Sigmoid colon (tissue), 7 donors: ENCODE results near the gene SORCS1. TPM values are rescaled to one million over a fixed set of nuclear protein-coding genes. Genes with fewer than 3 reads are reported as not detected.

Experiments used
- DNase-seq: peaks from one replicate; pipeline ENCODE4 v3.0.0-alpha.2; 2019
- H3K27ac ChIP-seq, 4 donors: fragments of 200-600 bp; sonication (generic); one replicate each; pipeline ENCODE4 v1.5.1; 2016 to 2019; ENCODE audit warnings: mild to moderate bottlenecking in 1 of 4
- H3K27me3 ChIP-seq, 3 donors: fragments of 200-600 bp; sonication (generic); one replicate each; pipeline ENCODE4 v1.5.1; 2019; ENCODE audit warnings: mild to moderate bottlenecking in 1 of 3
- H3K36me3 ChIP-seq, 4 donors: fragments of 200-600 bp; sonication (generic); one replicate each; pipeline ENCODE4 v1.5.1; 2016 to 2019
- H3K4me1 ChIP-seq, 4 donors: fragments of 200-600 bp; sonication (generic); one replicate each; pipeline ENCODE4 v1.5.1; 2017 to 2019
- H3K4me3 ChIP-seq, 4 donors: fragments of 200-600 bp; sonication (generic); one replicate each; pipeline ENCODE4 v1.5.1; 2017 to 2019; ENCODE audit warnings: mild to moderate bottlenecking in 2 of 4, moderate library complexity in 1 of 4
- H3K9me3 ChIP-seq, 4 donors: fragments of 200-600 bp in 3 of 4; sonication (generic) in 3 of 4; one replicate each; pipeline versions ENCODE4 v1.5.1 to v1.6.1; 2013 to 2019
- EP300 ChIP-seq, 4 donors: sonication (generic); formaldehyde crosslinking; IDR thresholded peaks; one replicate each; pipeline ENCODE4 v1.6.1; 2017; ENCODE audit warnings: antibody characterized with exemption in 4 of 4
- POLR2A ChIP-seq, 2 donors: fragments of 450-650 bp; IDR thresholded peaks; one replicate each; pipeline ENCODE4 v1.6.1; 2016; ENCODE audit warnings: antibody characterized with exemption in 2 of 2, mild to moderate bottlenecking in 2 of 2, moderate library complexity in 2 of 2
- POLR2AphosphoS5 ChIP-seq, 4 donors: sonication (generic); formaldehyde crosslinking; IDR thresholded peaks; one replicate each; pipeline ENCODE4 v1.6.1; 2017; ENCODE audit warnings: antibody characterized with exemption in 4 of 4
- WGBS, 2 donors: extraction: QIAGEN DNeasy Blood & Tissue Kit; methylation state at CpG; one replicate each; pipeline ENCODE4 v1.1.7; 2013; 5-methylcytosine and 5-hydroxymethylcytosine counted together
- intact Hi-C: fragments of 100-400 bp; cut with DNase I; formaldehyde crosslinking; loops from one replicate; pipeline ENCODE4 v1.15.1; 2023
- polyA plus RNA-seq, 3 donors: library from polyadenylated mRNA; stranded (reverse); fragments of 200-250 nt; gene quantifications; one replicate each; pipeline ENCODE4 v1.2.3, GENCODE V29; 2013
- total RNA-seq, 4 donors: library from RNA; depleted of rRNA; stranded (reverse); fragments of >200 nt; gene quantifications; one replicate each; pipeline ENCODE4 v1.1.0, GENCODE V29; 2016
- TF ChIP-seq, protein P1 (sequence below), 4 experiments: fragments of 450-650 bp in 3 of 4; fragments of 200-600 bp in 1 of 4; IDR thresholded peaks; one replicate each; pipeline ENCODE4 v1.5.1; 2016 to 2019; ENCODE audit warnings: antibody characterized with exemption in 4 of 4, mild to moderate bottlenecking in 3 of 4, moderate library complexity in 2 of 4
- donor health status: healthy with polysubstance abuse.
- donor health status: Bipolar disorder and iron deficiency.
- donor health status: healthy.

SORCS1 gene
- total and polyA plus RNA-seq, 7 donors = 2.5 to 18.3 (median 8.7) TPM; not detected in 1

GRCh38 chr10:107129000-107129399 is 35.5 kb downstream of the SORCS1 start:
- H3K4me3 ChIP-seq = no peak overlapping the region
- H3K36me3 ChIP-seq = no peaks in the 10 kb centered on the region
- DNase-seq = no peak
- no peaks in the 10 kb centered on the region for H3K9me3 ChIP-seq
- no peaks in the 10 kb centered on the region for H3K27me3 ChIP-seq
- H3K27ac ChIP-seq = no peak overlapping the region
- no peaks in the 10 kb centered on the region for H3K4me1 ChIP-seq
- TF ChIP-seq EP300 (IDR thresholded peaks at IDR 0.05) (no peak), POLR2A (IDR thresholded peaks at IDR 0.05) (no peak)
- TF ChIP-seq, protein P1, sequence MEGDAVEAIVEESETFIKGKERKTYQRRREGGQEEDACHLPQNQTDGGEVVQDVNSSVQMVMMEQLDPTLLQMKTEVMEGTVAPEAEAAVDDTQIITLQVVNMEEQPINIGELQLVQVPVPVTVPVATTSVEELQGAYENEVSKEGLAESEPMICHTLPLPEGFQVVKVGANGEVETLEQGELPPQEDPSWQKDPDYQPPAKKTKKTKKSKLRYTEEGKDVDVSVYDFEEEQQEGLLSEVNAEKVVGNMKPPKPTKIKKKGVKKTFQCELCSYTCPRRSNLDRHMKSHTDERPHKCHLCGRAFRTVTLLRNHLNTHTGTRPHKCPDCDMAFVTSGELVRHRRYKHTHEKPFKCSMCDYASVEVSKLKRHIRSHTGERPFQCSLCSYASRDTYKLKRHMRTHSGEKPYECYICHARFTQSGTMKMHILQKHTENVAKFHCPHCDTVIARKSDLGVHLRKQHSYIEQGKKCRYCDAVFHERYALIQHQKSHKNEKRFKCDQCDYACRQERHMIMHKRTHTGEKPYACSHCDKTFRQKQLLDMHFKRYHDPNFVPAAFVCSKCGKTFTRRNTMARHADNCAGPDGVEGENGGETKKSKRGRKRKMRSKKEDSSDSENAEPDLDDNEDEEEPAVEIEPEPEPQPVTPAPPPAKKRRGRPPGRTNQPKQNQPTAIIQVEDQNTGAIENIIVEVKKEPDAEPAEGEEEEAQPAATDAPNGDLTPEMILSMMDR (IDR thresholded peaks at IDR 0.05) = no peak
- WGBS, 2 donors = 86 to 88% methylated on average over 6 of the region's 6 CpGs
- intact Hi-C loops = no loop called here

GRCh38 chr10:107126512-107127065 is 37.9 kb downstream of the SORCS1 start:
- H3K36me3 ChIP-seq = no peaks in the 10 kb centered on the region
- TF ChIP-seq POLR2AphosphoS5 (IDR thresholded peaks at IDR 0.05) (no peak), EP300 (IDR thresholded peaks at IDR 0.05) (no peak), POLR2A (IDR thresholded peaks at IDR 0.05) (no peak)
- TF ChIP-seq, protein P1 (IDR thresholded peaks at IDR 0.05) = no peak
- intact Hi-C loops = no loop called here
- H3K4me3 ChIP-seq = no peak overlapping the region
- DNase-seq = no peak
- H3K27me3 ChIP-seq = no peaks in the 10 kb centered on the region
- no peaks in the 10 kb centered on the region for H3K4me1 ChIP-seq
- no peaks in the 10 kb centered on the region for H3K9me3 ChIP-seq
- H3K27ac ChIP-seq = no peak overlapping the region
- 68 to 77% methylated on average over 5 of the region's 5 CpGs for WGBS, 2 donors

DNA sequence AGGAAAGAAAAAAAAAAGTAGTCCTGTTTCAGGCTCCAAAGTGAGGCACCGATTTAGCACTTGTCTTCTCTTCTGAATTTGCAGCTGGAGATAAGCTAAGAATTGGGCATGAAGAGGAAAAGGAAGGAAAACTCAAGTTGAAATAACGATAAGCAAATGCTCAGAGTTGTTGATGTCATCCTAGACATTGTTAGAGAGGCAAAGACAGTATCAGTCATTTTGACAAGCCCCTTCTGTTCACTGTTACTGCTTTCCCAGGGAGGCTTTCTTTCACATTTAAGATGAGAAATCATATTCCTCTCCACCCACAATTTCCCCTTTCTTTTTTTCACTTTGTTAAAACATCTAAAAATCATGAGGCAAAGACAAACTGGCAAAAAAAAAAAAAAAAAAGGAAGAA is 41.8 kb downstream of the SORCS1 start:
- TF ChIP-seq, protein P1 (IDR thresholded peaks at IDR 0.05) = no peak
- TF ChIP-seq EP300 (IDR thresholded peaks at IDR 0.05) (no peak), POLR2AphosphoS5 (IDR thresholded peaks at IDR 0.05) (no peak), POLR2A (IDR thresholded peaks at IDR 0.05) (no peak)
- intact Hi-C loops = no loop called here

GRCh38 chr10:107118866-107119265 is 45.6 kb downstream of the SORCS1 start:
- Histone ChIP-seq H3K9me3 (no peaks in the 10 kb centered on the region), H3K4me1 (no peaks in the 10 kb centered on the region), H3K27ac (no peak overlapping the region), H3K4me3 (no peak overlapping the region), H3K36me3 (no peaks in the 10 kb centered on the region), H3K27me3 (no peaks in the 10 kb centered on the region)
- intact Hi-C loops = no loop called here
- TF ChIP-seq EP300 (IDR thresholded peaks at IDR 0.05) (no peak), POLR2A (IDR thresholded peaks at IDR 0.05) (no peak), POLR2AphosphoS5 (IDR thresholded peaks at IDR 0.05) (no peak)
- TF ChIP-seq, protein P1 (IDR thresholded peaks at IDR 0.05) = no peak
- DNase-seq = no peak

More for the DNA sequence above, 41.8 kb downstream of the SORCS1 start:
- no peaks in the 10 kb centered on the region for H3K9me3 ChIP-seq
- no peaks in the 10 kb centered on the region for H3K36me3 ChIP-seq
- no peak overlapping the region for H3K4me3 ChIP-seq
- H3K27ac ChIP-seq = no peak overlapping the region
- H3K4me1 ChIP-seq = no peaks in the 10 kb centered on the region
- 32 to 71% methylated on average over 2 of the region's 2 CpGs for WGBS, 2 donors
- no peaks in the 10 kb centered on the region for H3K27me3 ChIP-seq
- DNase-seq = no peak
